HCT116 (cell line): ENCODE measurements around the gene EFCAB10. TPM values are rescaled to one million over a fixed set of nuclear protein-coding genes. Genes with fewer than 3 reads are reported as not detected.

ENCODE experiments used
- ATAC-seq: fragments of 200-7000 bp; cut with Tn5 transposase; 2 replicates; pipeline ENCODE4 v1.9.1; 2020; ENCODE audit warnings: mild to moderate bottlenecking, moderate library complexity
- BruUV-seq: library from RNA; stranded (reverse); fragments of 400-500 nt; replicated peaks from 2 replicates; lab custom pipeline; 2021; lab: Mats Ljungman, UMichigan
- CTCF ChIA-PET: fragments of 300-600 bp; sonication (Branson Sonifier 250); formaldehyde crosslinking; loops from one replicate; lab custom pipeline; 2021; ENCODE audit warnings: antibody characterized with exemption; lab: Charles Lee
- POLR2A ChIA-PET: fragments of 300-600, 350-600 bp; sonication (Branson Sonifier 250); formaldehyde crosslinking; loops from one replicate; lab custom pipeline; 2021; ENCODE audit warnings: antibody characterized with exemption; lab: Charles Lee
- RAD21 ChIA-PET, 2 experiments: fragments of 300-600 bp; sonication (Branson Sonifier 250); formaldehyde crosslinking; loops; one replicate each; lab custom pipeline; 2023; ENCODE audit warnings: low total read pairs in 2 of 2; ENCODE audit not compliant: uncharacterized antibody in 2 of 2, unreplicated experiment in 2 of 2, low non-redundant PET in 1 of 2; lab: Charles Lee
- DNase-seq: peaks from one replicate; pipeline ENCODE4 v3.0.0-alpha.2; 2010; ENCODE audit warnings: low read depth, low spot score
- H2AFZ ChIP-seq: fragments of 200-600 bp; shearing (Covaris generic), sonication (generic); 2 replicates; pipeline ENCODE4 v1.6.1; 2017; ENCODE audit warnings: low read depth, mixed run types, mixed read lengths, antibody characterized with exemption, low read length; ENCODE audit not compliant: poor library complexity, severe bottlenecking
- H3K27ac ChIP-seq: 2 replicates; pipeline ENCODE4 v1.5.1; 2012; ENCODE audit warnings: low read depth, low read length
- H3K27me3 ChIP-seq: fragments of 200-600 bp; sonication (generic); 2 replicates; pipeline ENCODE4 v1.6.1; 2016; ENCODE audit warnings: mixed run types, low read length, mixed read lengths; ENCODE audit not compliant: insufficient read depth
- H3K36me3 ChIP-seq, 2 experiments: fragments of 200-500 bp in 1 of 2; fragments of 200-600 bp in 1 of 2; sonication (Bioruptor generic) in 1 of 2; sonication (generic) in 1 of 2; 2 replicates each; pipeline versions ENCODE4 v1.5.1 to v1.6.1; 2014 to 2016; ENCODE audit warnings: low read length in 2 of 2, inconsistent platforms in 1 of 2, mixed read lengths in 1 of 2, mixed run types in 1 of 2; ENCODE audit not compliant: insufficient read depth in 2 of 2, control insufficient read depth in 1 of 2
- H3K4me1 ChIP-seq, 2 experiments: fragments of 200-600 bp in 1 of 2; sonication (generic) in 1 of 2; 2 replicates each; pipeline versions ENCODE4 v1.5.1 to v1.6.1; 2012 to 2017; ENCODE audit warnings: low read length in 2 of 2, inconsistent platforms in 1 of 2, mild to moderate bottlenecking in 1 of 2, mixed read lengths in 1 of 2, mixed run types in 1 of 2, moderate library complexity in 1 of 2; ENCODE audit not compliant: insufficient read depth in 2 of 2, control insufficient read depth in 1 of 2
- H3K4me2 ChIP-seq: fragments of 200-600 bp; sonication (generic); 2 replicates; pipeline ENCODE4 v1.6.1; 2017; ENCODE audit warnings: mixed run types, low read length, mixed read lengths
- H3K4me3 ChIP-seq, 2 experiments: fragments of 200-600 bp in 1 of 2; sonication (generic) in 1 of 2; replicated peaks in 1 of 2; 2 replicates each; pipeline ENCODE4 v1.5.1; 2011 to 2016; ENCODE audit warnings: low read length in 2 of 2, control low read depth in 1 of 2, low read depth in 1 of 2, mild to moderate bottlenecking in 1 of 2, mixed read lengths in 1 of 2, mixed run types in 1 of 2
- H3K79me2 ChIP-seq: fragments of 200-600 bp; sonication (generic); 2 replicates; pipeline ENCODE4 v1.6.1; 2017; ENCODE audit warnings: mild to moderate bottlenecking, mixed run types, low read length, moderate library complexity, mixed read lengths; ENCODE audit not compliant: insufficient read depth
- H3K9ac ChIP-seq: fragments of 200-600 bp; sonication (generic); 2 replicates; pipeline ENCODE4 v1.6.1; 2016; ENCODE audit warnings: low read length, mixed read lengths
- H3K9me2 ChIP-seq: fragments of 200-600 bp; sonication (generic), shearing (Covaris generic); 2 replicates; pipeline ENCODE4 v1.6.1; 2017; ENCODE audit warnings: mixed run types, mild to moderate bottlenecking, moderate library complexity; ENCODE audit not compliant: insufficient read depth
- H3K9me3 ChIP-seq, 2 experiments: fragments of 200-500 bp in 1 of 2; fragments of 200-600 bp in 1 of 2; sonication (Bioruptor generic) in 1 of 2; sonication (generic) in 1 of 2; 2 replicates each; pipeline ENCODE4 v1.6.1; 2014 to 2017; ENCODE audit warnings: low read length in 2 of 2, mixed read lengths in 2 of 2, inconsistent platforms in 1 of 2, low read depth in 1 of 2, mild to moderate bottlenecking in 1 of 2, mixed run types in 1 of 2, moderate library complexity in 1 of 2; ENCODE audit not compliant: control insufficient read depth in 1 of 2, insufficient read depth in 1 of 2
- H4K20me1 ChIP-seq: fragments of 200-600 bp; sonication (generic), shearing (Covaris generic); 2 replicates; pipeline ENCODE4 v1.6.1; 2017; ENCODE audit warnings: mixed run types, mild to moderate bottlenecking, moderate library complexity; ENCODE audit not compliant: insufficient read depth
- CBX3 ChIP-seq: IDR thresholded peaks from 2 replicates; pipeline ENCODE4 v1.6.1; 2012; ENCODE audit warnings: low read depth
- EGR1 ChIP-seq: IDR thresholded peaks from 2 replicates; pipeline ENCODE4 v1.6.1; 2012; ENCODE audit warnings: low read depth
- ELF1 ChIP-seq: IDR thresholded peaks from 2 replicates; pipeline ENCODE4 v1.6.1; 2012; ENCODE audit warnings: low read depth, borderline replicate concordance
- EZH2 ChIP-seq: fragments of 200-600 bp; sonication (generic); IDR thresholded peaks from 2 replicates; pipeline ENCODE4 v1.6.1; 2017; ENCODE audit warnings: antibody characterized with exemption, mixed run types
- FOSL1 ChIP-seq: IDR thresholded peaks from 2 replicates; pipeline ENCODE4 v1.6.1; 2012; ENCODE audit warnings: low read depth
- POLR2AphosphoS5 ChIP-seq: IDR thresholded peaks from 2 replicates; pipeline ENCODE4 v1.6.1; 2011; ENCODE audit warnings: mild to moderate bottlenecking, low read depth, low read length, moderate library complexity
- SIN3A ChIP-seq: IDR thresholded peaks from 2 replicates; pipeline ENCODE4 v1.6.1; 2012; ENCODE audit warnings: low read depth
- SRF ChIP-seq: IDR thresholded peaks from 2 replicates; pipeline ENCODE4 v1.6.1; 2012; ENCODE audit warnings: low read depth
- YY1 ChIP-seq: IDR thresholded peaks from 2 replicates; pipeline ENCODE4 v1.6.1; 2011; ENCODE audit warnings: low read length, low read depth, moderate library complexity, mild to moderate bottlenecking; ENCODE audit not compliant: insufficient replicate concordance; ENCODE audit errors: extremely low read depth
- intact Hi-C: fragments of 100-400 bp; cut with micrococcal nuclease; formaldehyde crosslinking; loops from 2 replicates; pipeline ENCODE4 v1.10.0; 2022
- total RNA-seq: library from RNA; stranded (reverse); gene quantifications from one replicate; pipeline ENCODE4 v1.2.1, GENCODE V29; 2021; ENCODE audit not compliant: unreplicated experiment
- TF ChIP-seq, protein P1 (sequence below): IDR thresholded peaks from 2 replicates; pipeline ENCODE4 v1.6.1; 2012; ENCODE audit warnings: low read depth
- TF ChIP-seq, protein P2 (sequence below), 3 experiments: fragments of 200-600 bp in 1 of 3; sonication (generic) in 1 of 3; IDR thresholded peaks in 2 of 3; conservative IDR thresholded peaks in 1 of 3; 2 replicates each; pipeline ENCODE4 v1.5.1; 2012 to 2017; ENCODE audit warnings: low read depth in 2 of 3, low read length in 2 of 3, antibody characterized with exemption in 1 of 3, borderline replicate concordance in 1 of 3, control low read depth in 1 of 3, mild to moderate bottlenecking in 1 of 3, mixed read lengths in 1 of 3, mixed run types in 1 of 3, moderate library complexity in 1 of 3; ENCODE audit not compliant: insufficient read depth in 1 of 3
- TF ChIP-seq, protein P3 (sequence below): IDR thresholded peaks from 2 replicates; pipeline ENCODE4 v1.6.1; 2012

EFCAB10 gene
- total RNA-seq, 1 experiment from 2014 or later, result 1.7 TPM

DNA sequence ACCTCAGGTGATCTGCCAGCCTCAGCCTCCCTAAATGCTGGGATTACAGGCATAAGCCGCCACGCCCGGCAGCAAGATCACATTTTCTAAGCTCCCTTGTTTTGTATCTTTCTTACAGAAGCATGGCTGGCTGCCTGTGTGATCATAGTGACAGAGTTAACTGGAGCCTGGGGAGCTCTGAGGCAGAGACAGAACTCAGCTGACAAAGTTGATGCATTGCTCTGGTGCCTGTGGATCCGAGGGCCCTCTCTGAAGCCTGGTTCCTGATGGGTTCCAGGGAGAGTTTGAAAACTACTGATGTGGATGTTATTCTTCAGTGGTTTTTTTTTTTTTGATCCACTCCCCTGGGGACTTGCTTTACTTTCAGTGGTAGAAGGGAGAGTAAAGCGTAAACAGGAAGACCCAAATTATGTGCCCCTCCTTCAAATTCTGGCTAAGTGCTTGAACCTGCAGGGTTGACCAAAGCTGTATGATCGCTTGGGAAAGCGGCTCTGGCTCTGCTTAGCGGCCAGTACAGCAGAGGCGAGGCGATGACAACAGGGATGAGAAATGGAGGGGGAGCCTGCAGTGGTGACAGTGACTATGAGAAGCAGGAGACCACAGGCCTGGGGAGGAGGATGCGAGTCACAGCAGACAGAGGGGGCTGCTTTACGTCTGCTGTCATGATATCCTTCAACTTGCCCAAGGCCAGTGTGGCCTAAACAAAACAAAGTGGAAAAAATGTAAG, 6.8 kb upstream of the EFCAB10 start:
- no peak overlapping the region for H3K4me3 ChIP-seq
- H3K9me3 ChIP-seq, result no peaks in the 10 kb centered on the region
- no peaks in the 10 kb centered on the region for H3K79me2 ChIP-seq
- no peak for TF ChIP-seq ELF1
- no peaks in the 10 kb centered on the region for H3K36me3 ChIP-seq
- H3K4me1 ChIP-seq, result no peaks in the 10 kb centered on the region
- intact Hi-C loops, result loop anchor here (2.0 to 10.0 kb wide), 4 partner anchors 457 to 946 kb away; no protein-coding TSS in a partner anchor
- ChIA-PET RAD21 (interaction anchor here in 1 of 2 experiments (0.6 kb wide), 1 partner anchor 173 kb away, joined by 3 read pairs; no protein-coding TSS in a partner anchor), POLR2A (no interaction called here), CTCF (interaction anchor here (0.6 kb wide), 1 partner anchor 10 kb away, joined by 3 read pairs; no protein-coding TSS in a partner anchor)
- H2AFZ ChIP-seq, result no peak overlapping the region
- no peaks in the 10 kb centered on the region for H3K9me2 ChIP-seq
- ATAC-seq, result no peak
- no peaks in the 10 kb centered on the region for H4K20me1 ChIP-seq
- no peak overlapping the region for H3K4me2 ChIP-seq
- H3K27ac ChIP-seq, result no peak overlapping the region
- no peak for DNase-seq
- H3K9ac ChIP-seq, result no peak overlapping the region
- H3K27me3 ChIP-seq, result no peaks in the 10 kb centered on the region
- no TSS peak for BruUV-seq

DNA sequence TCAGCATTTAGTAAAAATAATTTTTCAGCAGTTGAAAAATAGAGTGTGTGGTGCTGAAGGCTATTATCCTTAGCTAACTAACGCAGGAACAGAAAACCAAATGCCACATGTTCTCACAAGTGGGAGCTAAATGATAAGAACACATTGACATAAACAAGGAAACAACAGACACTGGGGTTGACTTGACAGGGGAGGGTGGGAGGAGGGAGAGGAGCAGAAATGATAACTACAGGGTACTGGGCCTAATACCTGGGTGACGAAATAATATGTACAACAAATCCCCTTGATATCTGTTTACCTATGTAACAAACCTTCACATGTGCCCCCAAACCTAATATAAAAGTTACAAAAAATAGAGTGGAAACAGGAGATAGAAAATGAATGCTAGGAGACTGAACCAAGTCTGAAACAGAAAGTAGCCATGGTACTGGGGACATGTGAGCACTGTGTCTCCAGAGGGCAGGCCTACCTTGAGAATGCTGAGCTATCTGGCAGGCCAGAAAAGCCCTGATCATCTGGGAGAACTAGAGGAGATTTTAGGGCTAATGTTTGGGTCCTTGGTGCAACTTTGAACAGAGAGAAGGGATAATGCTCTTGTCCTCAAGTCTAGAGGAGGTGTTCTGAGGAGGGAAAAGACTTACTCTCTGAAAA, 4.7 kb upstream of the EFCAB10 start:
- no peaks in the 10 kb centered on the region for H3K9me3 ChIP-seq
- no peak overlapping the region for H3K4me2 ChIP-seq
- no peak overlapping the region for H2AFZ ChIP-seq
- no peaks in the 10 kb centered on the region for H3K9me2 ChIP-seq
- ChIA-PET RAD21 (no interaction called here), POLR2A (no interaction called here), CTCF (no interaction called here)
- H3K36me3 ChIP-seq, result no peaks in the 10 kb centered on the region
- ATAC-seq (no peak), DNase-seq (no peak)
- BruUV-seq, result no TSS peak
- no peaks in the 10 kb centered on the region for H4K20me1 ChIP-seq
- H3K79me2 ChIP-seq, result no peaks in the 10 kb centered on the region
- TF ChIP-seq SIN3A, result no peak
- no peak for TF ChIP-seq FOSL1
- TF ChIP-seq, protein P1, sequence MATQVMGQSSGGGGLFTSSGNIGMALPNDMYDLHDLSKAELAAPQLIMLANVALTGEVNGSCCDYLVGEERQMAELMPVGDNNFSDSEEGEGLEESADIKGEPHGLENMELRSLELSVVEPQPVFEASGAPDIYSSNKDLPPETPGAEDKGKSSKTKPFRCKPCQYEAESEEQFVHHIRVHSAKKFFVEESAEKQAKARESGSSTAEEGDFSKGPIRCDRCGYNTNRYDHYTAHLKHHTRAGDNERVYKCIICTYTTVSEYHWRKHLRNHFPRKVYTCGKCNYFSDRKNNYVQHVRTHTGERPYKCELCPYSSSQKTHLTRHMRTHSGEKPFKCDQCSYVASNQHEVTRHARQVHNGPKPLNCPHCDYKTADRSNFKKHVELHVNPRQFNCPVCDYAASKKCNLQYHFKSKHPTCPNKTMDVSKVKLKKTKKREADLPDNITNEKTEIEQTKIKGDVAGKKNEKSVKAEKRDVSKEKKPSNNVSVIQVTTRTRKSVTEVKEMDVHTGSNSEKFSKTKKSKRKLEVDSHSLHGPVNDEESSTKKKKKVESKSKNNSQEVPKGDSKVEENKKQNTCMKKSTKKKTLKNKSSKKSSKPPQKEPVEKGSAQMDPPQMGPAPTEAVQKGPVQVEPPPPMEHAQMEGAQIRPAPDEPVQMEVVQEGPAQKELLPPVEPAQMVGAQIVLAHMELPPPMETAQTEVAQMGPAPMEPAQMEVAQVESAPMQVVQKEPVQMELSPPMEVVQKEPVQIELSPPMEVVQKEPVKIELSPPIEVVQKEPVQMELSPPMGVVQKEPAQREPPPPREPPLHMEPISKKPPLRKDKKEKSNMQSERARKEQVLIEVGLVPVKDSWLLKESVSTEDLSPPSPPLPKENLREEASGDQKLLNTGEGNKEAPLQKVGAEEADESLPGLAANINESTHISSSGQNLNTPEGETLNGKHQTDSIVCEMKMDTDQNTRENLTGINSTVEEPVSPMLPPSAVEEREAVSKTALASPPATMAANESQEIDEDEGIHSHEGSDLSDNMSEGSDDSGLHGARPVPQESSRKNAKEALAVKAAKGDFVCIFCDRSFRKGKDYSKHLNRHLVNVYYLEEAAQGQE, result no peak
- TF ChIP-seq SRF, result no peak
- TF ChIP-seq EZH2, result no peak
- TF ChIP-seq, protein P2, sequence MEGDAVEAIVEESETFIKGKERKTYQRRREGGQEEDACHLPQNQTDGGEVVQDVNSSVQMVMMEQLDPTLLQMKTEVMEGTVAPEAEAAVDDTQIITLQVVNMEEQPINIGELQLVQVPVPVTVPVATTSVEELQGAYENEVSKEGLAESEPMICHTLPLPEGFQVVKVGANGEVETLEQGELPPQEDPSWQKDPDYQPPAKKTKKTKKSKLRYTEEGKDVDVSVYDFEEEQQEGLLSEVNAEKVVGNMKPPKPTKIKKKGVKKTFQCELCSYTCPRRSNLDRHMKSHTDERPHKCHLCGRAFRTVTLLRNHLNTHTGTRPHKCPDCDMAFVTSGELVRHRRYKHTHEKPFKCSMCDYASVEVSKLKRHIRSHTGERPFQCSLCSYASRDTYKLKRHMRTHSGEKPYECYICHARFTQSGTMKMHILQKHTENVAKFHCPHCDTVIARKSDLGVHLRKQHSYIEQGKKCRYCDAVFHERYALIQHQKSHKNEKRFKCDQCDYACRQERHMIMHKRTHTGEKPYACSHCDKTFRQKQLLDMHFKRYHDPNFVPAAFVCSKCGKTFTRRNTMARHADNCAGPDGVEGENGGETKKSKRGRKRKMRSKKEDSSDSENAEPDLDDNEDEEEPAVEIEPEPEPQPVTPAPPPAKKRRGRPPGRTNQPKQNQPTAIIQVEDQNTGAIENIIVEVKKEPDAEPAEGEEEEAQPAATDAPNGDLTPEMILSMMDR (IDR thresholded peaks at IDR 0.05 in 2 of 3, conservative IDR thresholded peaks at IDR 0.05 in 1 of 3; ENCODE audit: borderline replicate concordance in 1 of 3, insufficient read depth in 1 of 3, low read depth in 2 of 3, low read length in 2 of 3), result no peak
- TF ChIP-seq YY1, result no peak
- no peak for TF ChIP-seq POLR2AphosphoS5
- no peak for TF ChIP-seq EGR1
- TF ChIP-seq CBX3, result no peak
- TF ChIP-seq, protein P3, sequence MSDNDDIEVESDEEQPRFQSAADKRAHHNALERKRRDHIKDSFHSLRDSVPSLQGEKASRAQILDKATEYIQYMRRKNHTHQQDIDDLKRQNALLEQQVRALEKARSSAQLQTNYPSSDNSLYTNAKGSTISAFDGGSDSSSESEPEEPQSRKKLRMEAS, result no peak
- H3K27me3 ChIP-seq, result no peaks in the 10 kb centered on the region
- H3K9ac ChIP-seq, result no peak overlapping the region
- H3K4me3 ChIP-seq, result no peak overlapping the region
- intact Hi-C loops, result loop anchor here (5.0 to 10.0 kb wide), 3 partner anchors 459 to 944 kb away; no protein-coding TSS in a partner anchor
- peaks cover 0 to 5% of the 10 kb centered on the region in 2 experiments; a peak in 2 of 4 replicates for H3K4me1 ChIP-seq
- H3K27ac ChIP-seq, result no peak overlapping the region
